GM18526 (cell line): Measurements from ENCODE around the gene CAPN9.

Experiments used
- POLR2A ChIP-seq: IDR thresholded peaks from 3 replicates; pipeline ENCODE4 v1.6.1; 2011; ENCODE audit not compliant: insufficient read length; ENCODE audit errors: extremely low read depth

CAPN9 gene

GRCh38 chr1:230816018-230816417, 68.8 kb downstream of the CAPN9 start:
- TF ChIP-seq POLR2A, result no peak

- TF ChIP-seq POLR2A, result no peak
These were observed 71.2 kb downstream of the CAPN9 start for GRCh38 chr1:230818367-230818766.

GRCh38 chr1:230818901-230819300, 71.7 kb downstream of the CAPN9 start:
- no peak for TF ChIP-seq POLR2A

GRCh38 chr1:230819976-230820375, 72.8 kb downstream of the CAPN9 start:
- TF ChIP-seq POLR2A, result no peak

GRCh38 chr1:230820568-230820967, 73.4 kb downstream of the CAPN9 start:
- no peak for TF ChIP-seq POLR2A

GRCh38 chr1:230821346-230821745, 74.2 kb downstream of the CAPN9 start:
- TF ChIP-seq POLR2A, result no peak

GRCh38 chr1:230822092-230822581, 74.9 kb downstream of the CAPN9 start:
- TF ChIP-seq POLR2A, result no peak

GRCh38 chr1:230823426-230823825, 76.2 kb downstream of the CAPN9 start:
- TF ChIP-seq POLR2A, result no peak

GRCh38 chr1:230823931-230824381, 76.8 kb downstream of the CAPN9 start:
- TF ChIP-seq POLR2A, result no peak

GRCh38 chr1:230824551-230824918, 77.3 kb downstream of the CAPN9 start:
- no peak for TF ChIP-seq POLR2A

- no peak for TF ChIP-seq POLR2A
These were observed 77.9 kb downstream of the CAPN9 start for GRCh38 chr1:230824919-230825721.

- TF ChIP-seq POLR2A, result no peak
These were observed 78.6 kb downstream of the CAPN9 start for GRCh38 chr1:230825761-230826160.

- TF ChIP-seq POLR2A, result no peak
These were observed 79.1 kb downstream of the CAPN9 start for GRCh38 chr1:230826166-230826875.

- no peak for TF ChIP-seq POLR2A
These were observed 80.0 kb downstream of the CAPN9 start for GRCh38 chr1:230827081-230827681.

- TF ChIP-seq POLR2A, result no peak
These were observed 80.6 kb downstream of the CAPN9 start for GRCh38 chr1:230827801-230828200.

- TF ChIP-seq POLR2A, result no peak
These were observed 81.2 kb downstream of the CAPN9 start for GRCh38 chr1:230828421-230828820.
